DOHH2 (cell line): Measurements from ENCODE around the gene PNPLA2.

ENCODE experiments used
- CTCF ChIP-seq: fragments of 200-600 bp; sonication (generic); IDR thresholded peaks from one replicate; pipeline ENCODE4 v1.5.1; 2014; ENCODE audit warnings: antibody characterized with exemption, mild to moderate bottlenecking, low read depth, low read length; ENCODE audit not compliant: poor library complexity, severe bottlenecking
- EZH2phosphoT487 ChIP-seq: fragments of 200-600 bp; sonication (generic); IDR thresholded peaks from 2 replicates; pipeline ENCODE4 v1.6.1; 2017; ENCODE audit warnings: borderline replicate concordance, mild to moderate bottlenecking, antibody characterized with exemption, low read length, moderate library complexity, mixed read lengths

- TF ChIP-seq CTCF (no peak), EZH2phosphoT487 (no peak)
These were observed 31.4 kb downstream of the PNPLA2 start for GRCh38 chr11:849951-850774.
